ENCODE data around the gene RSPH4A. TPM values are rescaled to one million over a fixed set of nuclear protein-coding genes. Genes with fewer than 3 reads are reported as not detected.

RSPH4A gene
- under 0.01 and 0.20 TPM in 2 replicates for total RNA-seq

GRCh38 chr6:116615937-116616736, at the start of gene RSPH4A:
RSPH4A (plus strand) TSS chr6:116616479; CDS start chr6:116616624, 145 bp downstream.

GRCh38 chr6:116570856-116571682, 45.2 kb upstream of the RSPH4A start, which contains the start of gene RWDD1:
RWDD1 (plus strand) TSS chr6:116571504; CDS start chr6:116571583, 79 bp downstream.

GRCh38 chr6:116680880-116681672, 64.8 kb downstream of the RSPH4A start, which contains the start of gene KPNA5:
KPNA5 (plus strand) TSS chr6:116681211; CDS start chr6:116681335, 124 bp downstream.

Other genes with a start within 250 kb of the RSPH4A start
- 37.5 and 50.4 TPM in 2 replicates for gene DSE, start 245.5 kb upstream of the RSPH4A start, total RNA-seq
- gene CALHM6, start 155.1 kb upstream of the RSPH4A start, total RNA-seq = 0.59 and 1.5 TPM in 2 replicates
- gene CALHM5, start 104.8 kb upstream of the RSPH4A start, total RNA-seq = 3.3 and 4.0 TPM in 2 replicates
- not detected in 2 replicates for gene TRAPPC3L, start 70.8 kb upstream of the RSPH4A start, total RNA-seq
- gene CALHM4, start 62.7 kb upstream of the RSPH4A start, total RNA-seq = not detected in 2 replicates
- gene RWDD1, start 45.0 kb upstream of the RSPH4A start, total RNA-seq = 29.1 and 29.8 TPM in 2 replicates
- gene ZUP1, start 52.3 kb downstream of the RSPH4A start, total RNA-seq = 10.3 and 11.5 TPM in 2 replicates
- gene KPNA5, start 64.7 kb downstream of the RSPH4A start, total RNA-seq = 4.4 and 5.1 TPM in 2 replicates
- 0.73 and 3.7 TPM in 2 replicates for gene FAM162B, start 149.2 kb downstream of the RSPH4A start, total RNA-seq
- not detected in 2 replicates for gene GPRC6A, start 212.6 kb downstream of the RSPH4A start, total RNA-seq

Data from subcutaneous preadipocyte (primary cell).